Uterus (tissue), 4 donors: ENCODE data around the gene SLC16A2. TPM values are rescaled to one million over a fixed set of nuclear protein-coding genes. Genes with fewer than 3 reads are reported as not detected.

Experiments used
- DNase-seq, 2 donors: peaks; one replicate each; pipeline ENCODE4 v3.0.0-alpha.2; 2019 to 2020
- H3K27ac ChIP-seq, 2 donors: fragments of 200-600 bp; sonication (generic); 1 replicate in 1 of 2; 2 replicates in 1 of 2; pipeline ENCODE4 v1.5.1; 2016 to 2018
- H3K27me3 ChIP-seq, 2 donors: fragments of 200-600 bp; sonication (generic); one replicate each; pipeline ENCODE4 v1.5.1; 2018 to 2019; ENCODE audit warnings: control low read depth in 1 of 2
- H3K36me3 ChIP-seq, 2 donors: fragments of 200-600 bp; sonication (generic); one replicate each; pipeline ENCODE4 v1.5.1; 2019; ENCODE audit warnings: control low read depth in 1 of 2
- H3K4me1 ChIP-seq, 2 donors: fragments of 200-600 bp; sonication (generic); one replicate each; pipeline ENCODE4 v1.5.1; 2018 to 2019; ENCODE audit warnings: control low read depth in 1 of 2
- H3K4me3 ChIP-seq, 2 donors: fragments of 200-600 bp; sonication (generic); 1 replicate in 1 of 2; 2 replicates in 1 of 2; pipeline ENCODE4 v1.5.1; 2018 to 2019; ENCODE audit warnings: mild to moderate bottlenecking in 1 of 2
- H3K9me3 ChIP-seq, 2 donors: fragments of 200-600 bp; sonication (generic); one replicate each; pipeline ENCODE4 v1.5.1; 2019; ENCODE audit warnings: control low read depth in 1 of 2
- POLR2A ChIP-seq, 2 donors: fragments of 450-650 bp; IDR thresholded peaks; one replicate each; pipeline ENCODE4 v1.6.1; 2016; ENCODE audit warnings: antibody characterized with exemption in 2 of 2, mild to moderate bottlenecking in 1 of 2, moderate library complexity in 1 of 2
- intact Hi-C: fragments of 100-400 bp; cut with DNase I; formaldehyde crosslinking; loops from one replicate; pipeline ENCODE4 v1.15.1; 2023; ENCODE audit warnings: low total_unique reads
- total RNA-seq, 4 donors: library from RNA; depleted of rRNA in 3 of 4; stranded (reverse); fragments of >200 nt in 3 of 4; gene quantifications; one replicate each; pipeline versions ENCODE4 v1.1.0 to v1.2.4, GENCODE V29; 2014 to 2023
- TF ChIP-seq, protein P1 (sequence below), 4 experiments: fragments of 200-600 bp in 2 of 4; fragments of 450-650 bp in 2 of 4; sonication (generic) in 2 of 4; IDR thresholded peaks; one replicate each; pipeline ENCODE4 v1.5.1; 2016 to 2019; ENCODE audit warnings: antibody characterized with exemption in 4 of 4, mild to moderate bottlenecking in 2 of 4, moderate library complexity in 1 of 4
- donor health status: DM: yes; HTN: yes; CAD: no.

SLC16A2 gene
- total RNA-seq, 4 donors from 2014 or later: 4.4 to 26.1 (median 8.2) TPM

DNA sequence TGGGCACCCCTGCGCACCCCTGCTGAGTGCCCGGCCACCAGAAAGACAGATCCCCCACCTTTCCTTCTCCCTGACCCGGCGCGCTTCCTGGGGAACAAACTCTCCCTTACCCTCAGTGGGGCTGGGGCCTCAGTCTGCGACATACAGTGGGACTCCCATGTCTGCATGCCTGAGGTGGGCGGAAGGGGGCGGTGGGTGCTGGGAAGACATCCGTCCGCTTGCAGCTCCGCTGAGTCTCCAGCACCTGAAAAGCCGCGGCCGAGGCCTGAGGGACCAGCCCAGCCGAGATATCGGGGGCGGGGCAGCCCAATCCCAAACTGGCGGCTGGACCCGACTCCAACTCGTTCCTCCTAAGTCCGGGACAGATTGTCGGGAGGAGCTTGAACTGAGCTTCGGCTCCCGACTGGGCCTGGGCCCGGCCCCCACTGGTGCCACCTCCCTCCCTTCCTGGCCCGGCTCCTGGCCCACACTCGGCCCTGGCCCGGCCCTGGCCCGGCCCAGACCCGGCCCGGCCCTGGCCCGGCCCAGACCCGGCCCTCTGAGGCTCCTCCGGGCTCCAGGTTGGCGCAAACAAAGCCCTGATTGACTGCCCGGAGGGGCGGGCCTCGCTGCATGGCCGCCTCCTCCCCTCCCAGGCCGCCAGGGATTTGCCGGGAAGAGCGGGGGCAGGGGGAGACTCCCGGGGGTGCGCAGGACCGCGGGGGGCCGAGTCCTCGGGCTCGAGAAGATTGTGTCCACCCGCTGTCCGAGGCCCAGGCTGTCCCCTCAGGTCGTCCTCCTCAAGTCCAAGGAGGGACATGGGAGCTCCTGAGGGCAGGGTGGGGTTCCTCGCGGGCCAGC is 877 bp upstream of the SLC16A2 start:
- Histone ChIP-seq H3K27ac (peak overlapping the region; percentile 93 to 96), H3K27me3 (no peaks in the 10 kb centered on the region), H3K4me1 (no peaks in the 10 kb centered on the region), H3K9me3 (no peaks in the 10 kb centered on the region), H3K36me3 (no peaks in the 10 kb centered on the region), H3K4me3 (peak overlapping the region; percentile 42 to 54)
- intact Hi-C loops: no loop called here
- TF ChIP-seq POLR2A (IDR thresholded peaks at IDR 0.05): peak in 1 of 2 donors; percentile 61
- TF ChIP-seq, protein P1, sequence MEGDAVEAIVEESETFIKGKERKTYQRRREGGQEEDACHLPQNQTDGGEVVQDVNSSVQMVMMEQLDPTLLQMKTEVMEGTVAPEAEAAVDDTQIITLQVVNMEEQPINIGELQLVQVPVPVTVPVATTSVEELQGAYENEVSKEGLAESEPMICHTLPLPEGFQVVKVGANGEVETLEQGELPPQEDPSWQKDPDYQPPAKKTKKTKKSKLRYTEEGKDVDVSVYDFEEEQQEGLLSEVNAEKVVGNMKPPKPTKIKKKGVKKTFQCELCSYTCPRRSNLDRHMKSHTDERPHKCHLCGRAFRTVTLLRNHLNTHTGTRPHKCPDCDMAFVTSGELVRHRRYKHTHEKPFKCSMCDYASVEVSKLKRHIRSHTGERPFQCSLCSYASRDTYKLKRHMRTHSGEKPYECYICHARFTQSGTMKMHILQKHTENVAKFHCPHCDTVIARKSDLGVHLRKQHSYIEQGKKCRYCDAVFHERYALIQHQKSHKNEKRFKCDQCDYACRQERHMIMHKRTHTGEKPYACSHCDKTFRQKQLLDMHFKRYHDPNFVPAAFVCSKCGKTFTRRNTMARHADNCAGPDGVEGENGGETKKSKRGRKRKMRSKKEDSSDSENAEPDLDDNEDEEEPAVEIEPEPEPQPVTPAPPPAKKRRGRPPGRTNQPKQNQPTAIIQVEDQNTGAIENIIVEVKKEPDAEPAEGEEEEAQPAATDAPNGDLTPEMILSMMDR (IDR thresholded peaks at IDR 0.05): no peak
- DNase-seq: peak; percentile 78 to 83

DNA sequence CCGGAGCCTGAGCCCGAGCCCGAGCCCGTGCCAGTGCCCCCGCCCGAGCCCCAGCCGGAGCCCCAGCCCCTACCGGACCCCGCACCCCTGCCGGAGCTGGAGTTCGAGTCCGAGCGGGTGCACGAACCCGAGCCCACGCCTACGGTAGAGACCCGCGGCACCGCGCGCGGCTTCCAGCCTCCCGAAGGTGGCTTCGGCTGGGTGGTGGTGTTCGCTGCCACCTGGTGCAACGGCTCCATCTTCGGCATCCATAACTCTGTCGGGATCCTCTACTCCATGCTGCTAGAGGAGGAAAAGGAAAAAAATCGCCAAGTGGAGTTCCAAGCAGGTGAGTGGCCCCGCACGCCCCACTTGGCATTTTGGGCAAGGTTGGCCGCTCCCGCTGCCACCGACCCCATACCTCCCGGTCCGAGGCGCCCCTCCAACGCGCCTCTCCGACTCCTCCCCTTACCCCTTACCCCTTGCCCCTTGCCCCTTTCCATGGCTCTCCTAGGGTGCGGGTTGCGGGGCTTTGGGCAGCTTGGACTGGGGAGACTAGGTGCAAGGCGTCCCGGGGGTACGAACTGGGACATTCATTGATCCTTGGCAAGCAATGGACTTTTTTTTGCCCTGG is 553 bp downstream of the SLC16A2 start:
- Histone ChIP-seq H3K36me3 (no peaks in the 10 kb centered on the region), H3K4me3 (peak overlapping the region; percentile 42 to 54), H3K4me1 (no peaks in the 10 kb centered on the region), H3K9me3 (no peaks in the 10 kb centered on the region), H3K27me3 (no peaks in the 10 kb centered on the region), H3K27ac (peak overlapping the region; percentile 93 to 96)
- peak in 1 of 2 donors; percentile 17 for DNase-seq
- intact Hi-C loops: no loop called here
- TF ChIP-seq POLR2A (IDR thresholded peaks at IDR 0.05): no peak
- TF ChIP-seq, protein P1 (IDR thresholded peaks at IDR 0.05): no peak

DNA sequence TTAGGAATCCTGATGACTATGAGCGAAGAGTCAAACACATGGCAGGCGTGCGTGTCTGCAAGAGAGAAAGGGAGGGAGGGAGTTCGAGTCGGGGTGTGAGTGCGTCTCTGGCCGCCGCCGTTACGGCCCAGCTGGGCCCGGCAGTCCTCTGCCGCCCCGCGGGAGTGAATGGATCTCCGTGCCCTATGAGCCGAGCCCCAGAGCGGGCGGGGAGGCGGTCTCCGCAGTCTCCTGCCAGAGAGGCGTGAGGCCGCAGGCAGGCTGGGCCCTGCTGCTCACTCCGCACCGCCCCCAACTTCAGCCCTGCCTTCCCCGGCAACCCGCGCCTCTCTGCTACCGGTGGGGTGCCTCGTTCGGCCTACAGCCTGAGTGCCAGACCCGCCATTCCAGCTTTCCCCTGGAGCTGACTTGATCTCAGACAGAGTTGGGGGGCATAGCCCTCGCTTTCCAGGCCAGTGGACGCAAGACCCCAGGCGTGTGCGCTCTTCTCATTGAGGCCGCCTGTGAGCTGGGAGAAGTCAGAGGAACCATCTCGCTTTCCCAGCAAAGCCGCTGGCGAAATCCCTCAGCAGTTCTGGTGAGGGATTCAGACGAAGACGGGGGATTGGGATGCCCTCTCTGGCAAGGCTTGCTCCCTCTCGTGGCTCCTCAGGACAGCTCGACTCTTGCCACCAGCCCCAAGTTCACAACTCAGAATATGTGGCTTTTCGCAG is 1.4 kb downstream of the SLC16A2 start:
- peak; percentile 58 to 63 for DNase-seq
- Histone ChIP-seq H3K9me3 (no peaks in the 10 kb centered on the region), H3K27ac (peak overlapping the region; percentile 93 to 96), H3K4me3 (peak overlapping the region; percentile 42 to 54), H3K27me3 (no peaks in the 10 kb centered on the region), H3K36me3 (no peaks in the 10 kb centered on the region), H3K4me1 (no peaks in the 10 kb centered on the region)
- no peak for TF ChIP-seq POLR2A (IDR thresholded peaks at IDR 0.05)
- TF ChIP-seq, protein P1 (IDR thresholded peaks at IDR 0.05): peak in 1 of 4 experiments; percentile 12
- intact Hi-C loops: no loop called here

DNA sequence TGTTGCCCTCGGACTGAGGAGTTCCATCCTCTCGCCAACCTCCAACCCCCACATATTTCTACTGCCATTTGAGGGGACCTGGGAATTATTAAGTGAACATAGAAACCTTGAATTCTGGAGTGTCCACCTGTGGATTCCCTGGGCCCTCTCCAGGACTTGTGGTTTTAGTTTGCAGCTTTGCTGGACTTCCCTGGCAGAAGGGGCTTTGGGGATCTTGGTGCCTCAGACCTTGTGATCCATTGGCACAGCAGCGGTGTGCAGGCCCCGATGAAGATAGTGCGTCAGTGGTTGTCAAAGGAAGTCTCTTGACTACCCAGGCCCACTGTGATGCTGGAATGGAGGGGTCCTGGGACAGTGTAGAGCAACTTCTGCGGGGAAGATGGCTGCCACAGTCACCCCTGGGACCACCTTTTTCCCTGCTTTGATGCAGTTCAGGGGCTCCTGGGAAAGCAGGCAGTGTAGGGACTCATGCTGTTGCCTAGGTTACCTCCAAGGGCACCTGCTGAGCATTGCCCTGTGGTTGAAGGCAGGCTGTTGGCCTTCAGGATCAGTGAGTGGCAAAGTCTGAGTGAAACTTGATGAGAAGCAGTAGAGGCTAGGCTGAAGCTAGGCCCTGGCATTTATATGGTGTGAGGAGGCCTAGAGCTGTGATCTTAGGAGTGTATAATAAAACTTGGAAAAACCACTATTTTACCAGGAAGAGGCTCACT is 2.2 kb downstream of the SLC16A2 start:
- Histone ChIP-seq H3K27ac (peak overlapping the region; percentile 93 to 96), H3K27me3 (no peaks in the 10 kb centered on the region), H3K4me1 (no peaks in the 10 kb centered on the region), H3K36me3 (no peaks in the 10 kb centered on the region), H3K9me3 (no peaks in the 10 kb centered on the region), H3K4me3 (peak overlapping the region in 1 of 2 donors; percentile 54)
- intact Hi-C loops: no loop called here
- TF ChIP-seq, protein P1 (IDR thresholded peaks at IDR 0.05): no peak
- no peak for TF ChIP-seq POLR2A (IDR thresholded peaks at IDR 0.05)
- no peak for DNase-seq
